ENCODE data around the gene ADGRE2.

ADGRE2 gene

DNA sequence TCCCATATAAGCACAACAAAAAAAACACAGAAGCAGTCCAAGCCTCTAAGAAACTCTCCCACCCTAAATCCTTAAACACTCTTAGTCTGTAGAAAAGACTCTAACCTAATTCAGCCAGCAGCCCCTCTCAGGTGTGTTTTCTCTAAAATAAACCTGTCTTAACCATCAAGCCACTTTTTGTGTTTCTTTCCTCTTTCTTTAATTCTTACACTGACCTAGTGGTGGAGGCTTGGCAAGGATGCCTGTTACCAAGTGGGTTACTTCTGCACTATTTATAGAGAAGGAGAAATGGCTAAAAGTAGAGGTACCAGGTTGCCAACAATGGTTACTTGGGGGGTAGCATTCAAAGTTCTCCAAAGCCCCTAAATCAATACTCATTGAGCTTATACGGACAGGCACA, 44.8 kb downstream of the ADGRE2 start:
- no peak for DNase-seq (ENCODE audit: low spot score)

DNA sequence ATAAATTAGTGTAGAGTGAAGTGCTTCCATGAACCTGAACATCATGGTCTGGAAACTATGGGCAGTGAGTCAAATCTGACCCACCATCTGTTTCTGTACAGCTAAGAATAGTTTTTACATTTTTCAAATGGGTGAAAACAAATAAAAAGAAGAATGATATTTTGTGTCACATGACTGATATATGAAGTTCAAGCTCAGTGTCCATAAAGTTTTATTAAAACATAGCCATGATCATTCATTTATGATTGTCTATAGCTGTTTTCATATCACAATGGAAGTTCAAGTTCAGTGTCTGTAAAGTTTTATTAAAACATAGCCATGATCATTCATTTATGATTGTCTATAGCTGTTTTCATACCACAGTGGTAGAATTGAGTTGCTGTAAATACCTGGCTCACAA, 45.9 kb downstream of the ADGRE2 start:
- DNase-seq (ENCODE audit: low spot score) = no peak

DNA sequence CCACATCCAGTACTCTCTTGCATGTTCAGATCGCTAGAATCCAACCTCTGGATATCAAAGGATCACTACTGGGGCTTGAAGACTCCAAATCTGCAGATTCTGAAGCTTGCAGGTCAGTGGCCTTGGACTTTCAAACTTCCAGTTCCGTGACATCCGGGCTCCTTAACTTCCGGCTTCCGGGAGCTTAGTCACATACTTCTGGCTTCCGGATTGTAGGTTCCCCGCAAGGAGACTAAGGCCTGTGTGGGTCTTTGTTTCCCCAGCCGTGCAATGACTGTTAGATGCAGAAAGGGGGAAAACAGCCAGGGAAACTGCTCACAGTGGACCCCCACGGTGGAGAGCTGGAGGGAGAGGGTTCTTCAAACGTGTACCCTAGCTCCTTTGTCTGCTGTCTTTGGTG, 47.2 kb downstream of the ADGRE2 start:
- DNase-seq (ENCODE audit: low spot score) = no peak

DNA sequence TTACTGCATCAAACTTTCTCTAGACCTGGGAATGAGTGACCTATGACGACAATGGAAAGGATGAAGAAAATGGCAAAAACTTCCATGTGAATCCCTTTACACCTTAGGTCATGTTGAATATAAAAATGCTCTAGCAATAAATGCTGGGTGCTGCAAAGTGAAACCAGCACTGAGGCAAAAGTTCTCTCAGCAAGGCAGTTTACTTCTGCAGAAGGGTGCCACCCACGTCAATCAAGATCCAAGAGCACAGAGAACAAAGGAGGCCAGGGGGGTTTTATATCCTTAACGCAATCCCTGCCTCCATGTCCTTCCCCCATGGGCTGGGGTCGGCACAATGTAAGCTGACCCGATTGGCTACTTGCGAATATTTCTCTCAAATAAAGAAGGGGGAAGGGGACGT, 49.8 kb downstream of the ADGRE2 start:
- no peak for DNase-seq (ENCODE audit: low spot score)

DNA sequence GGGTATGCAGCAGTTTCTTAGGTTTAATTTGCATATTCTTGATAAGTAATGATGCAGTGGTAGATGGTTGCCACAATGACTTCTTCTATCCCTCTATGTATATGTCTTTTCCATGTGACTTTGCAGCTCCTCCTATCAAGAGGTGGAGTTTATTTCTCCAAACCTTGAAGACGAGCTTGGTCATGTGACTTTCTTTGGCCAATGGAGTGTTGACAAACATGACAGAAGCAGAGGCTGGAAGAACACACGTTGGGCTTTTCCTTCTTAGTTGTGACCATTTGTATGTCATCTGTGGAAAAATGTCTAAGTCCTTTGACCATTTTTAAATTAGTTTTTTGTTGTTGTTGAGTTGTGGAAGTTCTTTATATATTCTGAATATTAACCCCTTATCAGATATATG, 56.2 kb downstream of the ADGRE2 start:
- DNase-seq (ENCODE audit: low spot score) = no peak

DNA sequence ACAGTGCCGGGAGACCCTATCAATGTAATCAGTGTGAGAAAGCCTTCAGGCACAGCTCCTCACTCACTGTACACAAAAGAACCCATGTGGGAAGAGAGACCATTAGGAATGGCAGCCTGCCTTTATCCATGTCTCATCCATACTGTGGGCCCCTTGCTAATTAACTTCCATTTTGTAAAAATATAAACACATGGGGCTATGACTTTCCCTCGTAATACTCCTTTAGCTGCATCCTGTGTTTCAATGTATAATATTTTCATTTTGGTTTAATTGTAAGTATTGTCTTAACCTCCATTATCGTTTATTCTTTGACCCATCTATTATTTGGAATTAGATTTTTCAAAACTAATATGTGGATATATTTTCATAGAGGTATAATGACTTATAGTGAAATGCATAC, 59.2 kb downstream of the ADGRE2 start:
- DNase-seq (ENCODE audit: low spot score) = no peak

DNA sequence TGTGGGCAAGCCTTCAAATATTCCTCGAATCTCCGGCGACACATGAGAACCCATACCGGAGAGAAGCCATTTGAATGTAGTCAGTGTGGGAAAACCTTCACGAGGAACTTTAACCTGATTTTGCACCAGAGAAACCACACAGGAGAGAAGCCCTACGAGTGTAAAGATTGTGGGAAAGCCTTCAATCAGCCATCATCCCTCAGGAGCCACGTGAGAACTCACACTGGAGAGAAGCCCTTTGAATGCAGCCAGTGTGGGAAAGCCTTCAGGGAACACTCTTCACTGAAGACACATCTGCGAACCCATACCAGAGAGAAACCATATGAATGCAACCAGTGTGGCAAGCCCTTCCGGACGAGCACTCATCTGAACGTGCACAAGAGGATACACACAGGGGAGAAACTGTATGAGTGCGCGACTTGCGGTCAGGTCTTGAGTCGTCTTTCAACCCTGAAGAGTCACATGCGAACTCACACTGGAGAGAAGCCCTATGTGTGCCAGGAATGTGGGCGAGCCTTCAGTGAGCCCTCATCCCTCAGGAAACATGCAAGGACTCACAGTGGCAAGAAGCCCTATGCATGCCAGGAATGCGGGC, 59.7 kb downstream of the ADGRE2 start:
- no peak for DNase-seq (ENCODE audit: low spot score)

DNA sequence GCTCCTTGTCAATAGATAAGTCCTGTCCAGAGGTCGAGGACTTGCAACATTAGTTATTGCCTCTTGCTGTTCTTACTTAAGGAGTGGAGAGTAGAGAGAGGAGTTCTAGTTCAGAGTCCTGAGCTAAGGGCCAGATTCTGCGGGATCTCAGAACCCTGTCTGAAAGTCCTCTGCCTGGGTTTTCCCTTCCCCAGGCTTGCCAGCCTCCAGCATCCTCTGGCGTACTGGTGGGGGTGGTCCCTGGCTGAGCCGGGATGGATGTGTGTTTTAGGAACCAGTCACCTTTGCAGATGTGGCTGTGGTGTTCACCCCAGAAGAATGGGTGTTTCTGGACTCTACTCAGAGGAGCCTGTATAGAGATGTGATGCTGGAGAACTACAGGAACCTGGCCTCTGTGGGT, 62.5 kb downstream of the ADGRE2 start:
- no peak for DNase-seq (ENCODE audit: low spot score)

DNA sequence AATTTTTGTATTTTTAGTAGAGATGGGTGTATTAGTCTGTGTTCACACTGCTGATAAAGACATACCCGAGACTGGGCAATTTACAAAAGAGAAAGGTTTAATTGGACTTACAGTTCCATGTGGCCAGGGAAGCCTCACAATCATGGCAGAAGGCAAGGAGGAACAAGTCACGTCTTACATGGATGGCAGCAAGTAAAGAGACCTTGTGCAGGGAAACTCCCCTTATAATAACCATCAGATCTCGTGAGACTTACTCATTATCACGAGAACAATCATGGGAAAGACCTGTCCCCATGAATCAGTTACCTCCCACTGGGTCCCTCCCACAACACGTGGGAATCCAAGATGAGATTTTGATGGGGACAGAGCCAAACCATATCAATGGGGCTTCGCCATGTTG, 73.9 kb downstream of the ADGRE2 start:
- no peak for DNase-seq (ENCODE audit: low spot score)

DNA sequence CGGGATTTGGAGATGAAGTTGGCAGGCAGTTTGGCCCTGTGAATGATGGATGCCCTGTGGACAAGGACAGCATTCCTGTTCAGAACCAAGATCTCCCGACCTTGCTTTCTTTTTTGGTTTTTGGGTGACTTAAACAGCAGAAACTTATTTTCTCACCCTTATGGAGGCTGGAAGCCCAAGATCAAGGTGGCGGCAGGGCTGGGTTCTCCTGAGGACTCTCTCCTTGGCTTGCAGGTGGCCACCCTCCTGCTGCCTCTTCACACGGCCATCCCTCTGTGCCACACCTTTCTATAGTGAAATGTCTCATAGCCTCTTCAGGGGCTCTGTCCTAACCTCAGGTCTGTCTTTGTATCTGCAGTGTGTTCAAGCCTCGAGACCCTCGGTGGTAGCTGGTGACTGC, 74.5 kb downstream of the ADGRE2 start:
- DNase-seq (ENCODE audit: low spot score) = no peak

DNA sequence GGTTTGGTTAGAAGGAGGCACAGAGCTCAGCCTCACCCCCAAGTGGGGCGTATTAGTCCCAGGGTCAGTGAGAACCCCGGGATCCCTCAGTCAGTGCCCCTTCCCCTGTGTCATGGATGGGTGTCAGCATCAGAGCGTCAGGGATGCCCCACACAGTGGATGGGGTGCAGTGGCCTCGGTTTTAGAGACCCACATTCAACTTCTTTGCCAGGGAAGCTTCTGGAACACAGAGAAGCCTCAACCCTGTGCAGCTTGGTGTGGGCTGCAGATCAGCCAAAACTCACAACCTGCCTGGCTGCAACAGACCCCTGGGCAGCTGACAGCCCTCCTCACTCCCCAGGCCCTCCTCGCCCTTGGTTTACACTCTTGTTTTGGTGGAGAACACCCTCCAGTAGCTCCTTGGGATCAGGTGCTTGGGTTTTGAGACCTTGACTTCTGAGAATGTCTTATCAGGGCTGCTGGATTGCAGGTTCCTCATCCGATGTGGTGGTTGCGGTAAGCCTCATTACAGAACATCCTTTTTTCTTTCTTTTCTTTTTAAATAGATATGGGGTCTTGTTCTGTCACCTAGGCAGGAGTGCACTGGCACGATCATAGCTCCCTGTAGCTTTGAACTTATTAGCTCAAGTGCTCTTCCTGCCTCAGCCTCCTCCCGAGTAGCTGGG, 77.5 kb downstream of the ADGRE2 start:
- DNase-seq (ENCODE audit: low spot score) = no peak

DNA sequence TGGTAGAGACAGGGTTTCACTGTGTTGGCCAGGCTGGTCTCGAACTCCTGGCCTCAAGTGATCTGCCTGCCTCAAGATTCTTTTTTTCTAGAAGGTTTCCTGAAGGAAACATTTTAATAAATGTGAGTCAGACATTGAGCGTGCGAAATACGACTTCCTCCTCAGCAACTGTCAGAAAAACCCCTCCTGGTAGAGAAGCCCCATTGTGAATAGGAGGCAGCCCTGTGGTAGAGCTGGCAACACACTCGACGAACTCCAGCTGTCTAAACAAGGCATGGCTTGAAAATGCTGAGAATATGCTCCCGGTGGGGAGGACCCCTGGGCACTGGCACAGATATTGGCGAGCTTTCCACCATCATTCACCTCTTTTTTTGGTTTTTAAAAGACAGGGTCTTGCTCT, 78.7 kb downstream of the ADGRE2 start:
- no peak for DNase-seq (ENCODE audit: low spot score)

DNA sequence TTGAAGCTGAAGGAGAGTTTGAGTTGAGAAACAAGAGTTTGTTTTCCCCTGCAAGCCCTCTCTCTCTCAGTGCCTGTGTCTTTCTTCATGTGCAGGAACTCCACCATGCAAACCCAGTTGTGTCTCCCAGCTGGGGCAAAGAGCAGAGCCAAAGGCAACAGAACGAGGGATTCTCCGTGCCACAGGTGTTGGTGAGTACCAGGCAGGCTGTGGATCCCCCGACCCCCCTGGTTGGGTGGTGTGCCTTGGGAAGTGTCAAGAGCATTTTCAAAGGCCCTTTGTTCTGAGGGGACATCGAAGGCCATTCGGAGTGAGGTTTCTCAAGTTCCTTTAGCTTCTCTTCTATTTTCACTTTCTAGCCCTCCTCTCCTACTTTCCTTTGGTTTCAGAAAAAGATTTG, 82.9 kb downstream of the ADGRE2 start:
- DNase-seq (ENCODE audit: low spot score) = no peak

DNA sequence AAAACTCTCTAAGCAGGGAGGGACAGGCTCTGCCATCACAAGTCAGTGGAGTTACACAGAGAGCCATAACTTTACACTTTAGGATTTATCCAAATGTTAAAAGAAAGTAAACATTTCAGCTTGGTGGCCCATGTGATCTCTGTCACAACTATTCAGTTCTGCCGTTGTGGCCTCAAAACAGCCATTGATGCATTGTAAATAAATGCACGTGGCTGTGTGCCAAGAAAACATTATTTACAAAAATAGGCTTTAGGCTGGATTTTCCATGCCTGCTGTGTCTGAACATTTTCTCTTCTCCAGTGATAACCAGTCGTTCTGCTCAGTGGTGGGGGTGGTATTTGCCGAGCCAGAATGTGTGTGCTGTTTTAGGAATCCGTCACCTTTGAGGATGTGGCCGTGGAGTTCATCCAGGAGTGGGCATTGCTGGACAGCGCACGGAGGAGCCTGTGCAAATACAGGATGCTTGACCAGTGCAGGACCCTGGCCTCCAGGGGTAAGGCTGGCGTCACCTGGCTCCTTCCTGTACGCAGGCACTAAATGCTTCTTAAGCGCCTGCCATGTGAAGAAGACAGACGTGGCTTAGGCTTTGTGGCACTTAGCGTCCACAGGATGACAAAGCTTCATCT, 83.6 kb downstream of the ADGRE2 start:
- DNase-seq (ENCODE audit: low spot score) = no peak

DNA sequence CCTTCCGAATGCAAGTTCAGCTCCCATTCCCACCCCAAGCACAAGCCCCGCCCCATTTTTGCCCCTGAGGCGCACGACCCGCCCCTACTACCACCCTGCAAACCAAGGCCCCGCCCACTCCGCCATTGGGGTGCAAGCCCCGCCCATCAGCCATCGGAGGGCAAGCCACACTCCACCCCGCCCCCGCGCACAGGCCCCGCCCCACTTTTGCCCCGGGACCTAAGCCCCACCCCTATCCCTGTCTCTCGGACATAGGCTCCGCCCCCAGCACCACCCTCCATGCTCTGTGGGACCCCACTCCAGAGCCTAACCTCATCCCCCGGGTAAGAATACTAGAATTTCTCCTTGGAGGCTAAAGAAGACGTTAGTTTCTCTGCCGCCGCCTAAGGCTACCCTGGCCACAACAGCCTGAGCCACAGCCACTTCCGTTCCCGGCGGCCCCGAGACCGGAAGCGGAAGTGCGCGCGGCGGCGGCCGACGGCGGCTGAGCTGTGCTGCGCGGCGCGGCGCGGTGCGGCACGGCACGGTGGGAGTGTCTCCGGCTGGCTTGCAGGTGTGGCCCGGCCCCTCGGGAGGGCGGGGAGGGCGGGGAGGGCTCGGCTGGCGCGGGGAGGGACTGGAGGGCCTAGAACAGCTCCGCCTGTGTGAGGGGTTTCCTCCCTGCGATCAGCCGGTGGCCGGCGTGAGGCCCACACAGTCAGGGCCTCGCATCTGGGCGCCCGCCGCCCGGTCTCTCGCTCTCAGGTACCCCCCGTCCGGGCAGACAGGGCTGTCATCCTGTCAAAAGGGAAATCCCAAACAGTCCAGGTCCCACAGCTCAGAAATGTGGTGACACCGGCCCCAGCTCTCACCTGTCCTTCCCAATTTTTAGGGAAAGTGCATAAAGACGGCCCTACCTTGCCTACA, 88.5 kb downstream of the ADGRE2 start, which contains the start of gene ZNF333:
Gene ZNF333, plus strand, starts transcription at position 451 of the 906 bp plus-strand sequence. CDS start 3,444 bp downstream, outside the sequence.
- DNase-seq (ENCODE audit: low spot score) = peak; percentile 95

DNA sequence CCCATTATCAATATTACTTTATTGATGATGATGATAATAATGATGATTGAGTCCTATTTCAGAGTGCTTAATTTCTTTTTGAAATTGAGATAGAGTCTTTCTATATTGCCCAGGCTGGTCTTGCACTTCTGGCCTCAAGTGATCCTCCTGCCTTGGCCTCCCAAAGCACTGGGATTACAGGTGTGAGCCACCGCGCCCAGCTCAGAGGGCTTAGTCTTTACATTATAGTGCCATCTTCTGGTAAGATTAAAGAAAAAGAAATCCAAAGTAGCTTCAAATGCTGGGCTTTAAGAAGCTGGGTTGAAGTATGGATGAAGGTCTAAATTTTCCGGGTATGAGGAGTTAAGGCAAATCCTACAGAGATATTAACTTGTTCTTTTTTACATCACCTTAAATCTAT, 91.9 kb downstream of the ADGRE2 start:
- DNase-seq (ENCODE audit: low spot score) = no peak

DNA sequence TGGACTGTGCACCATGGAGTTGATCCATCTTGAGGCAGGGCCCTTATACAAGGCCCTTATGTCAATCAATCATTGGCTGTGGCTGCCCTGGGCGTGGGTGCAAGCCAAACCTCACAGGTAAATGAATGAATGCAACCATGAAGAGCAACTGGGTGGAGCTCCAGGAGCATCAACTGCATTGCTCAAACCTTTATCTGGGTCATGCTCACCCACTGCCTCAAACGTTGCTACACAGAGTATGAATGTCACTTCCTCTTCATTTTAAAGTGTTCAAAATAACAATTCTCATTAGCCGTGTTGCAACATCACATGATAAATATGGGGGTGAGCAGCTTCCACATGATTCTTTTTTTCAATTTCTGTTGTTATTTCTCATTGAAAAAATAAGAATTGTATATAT, 94.9 kb downstream of the ADGRE2 start:
- DNase-seq (ENCODE audit: low spot score) = no peak
